Transverse colon (tissue), 4 donors: ENCODE data around the gene ZCCHC4.

ENCODE experiments used
- CTCF ChIP-seq, 5 experiments: fragments of 200-600 bp in 3 of 5; fragments of 450-650 bp in 2 of 5; sonication (generic) in 3 of 5; IDR thresholded peaks; 1 replicate in 2 of 5; 2 replicates in 3 of 5; pipeline ENCODE4 v1.5.1; 2016 to 2017; ENCODE audit warnings: antibody characterized with exemption in 5 of 5, inconsistent platforms in 3 of 5, mild to moderate bottlenecking in 2 of 5, moderate library complexity in 1 of 5
- EP300 ChIP-seq: sonication (generic); formaldehyde crosslinking; IDR thresholded peaks from one replicate; pipeline ENCODE4 v1.6.1; 2017; ENCODE audit warnings: antibody characterized with exemption, low read depth
- POLR2A ChIP-seq: fragments of 450-650 bp; IDR thresholded peaks from one replicate; pipeline ENCODE4 v1.6.1; 2016; ENCODE audit warnings: antibody characterized with exemption, mild to moderate bottlenecking, moderate library complexity
- POLR2AphosphoS5 ChIP-seq, 3 donors: sonication (generic); formaldehyde crosslinking; IDR thresholded peaks; one replicate each; pipeline ENCODE4 v1.6.1; 2016; ENCODE audit warnings: antibody characterized with exemption in 3 of 3

- TF ChIP-seq CTCF (IDR thresholded peaks at IDR 0.05) (no peak), POLR2A (peak; percentile 76), EP300 (no peak), POLR2AphosphoS5 (IDR thresholded peaks at IDR 0.05) (peak; percentile 70 to 84 (median 79))
These were observed 64.4 kb downstream of the ZCCHC4 start, which contains the start of gene ANAPC4 for GRCh38 chr4:25376754-25377571.
